ENCODE results near the gene SOS2.
A peak's percentile ranks its signal among the peaks of the same experiment; 100 is the strongest.

- TF ChIP-seq CTCF (IDR thresholded peaks at IDR 0.05) (peak in 2 of 4 experiments; percentile 13 to 33), POLR2AphosphoS5 (IDR thresholded peaks at IDR 0.05) (peak; percentile 98)
Measured at GRCh38 chr14:50116181-50116956, 115.0 kb downstream of the SOS2 start, which contains the start of gene VCPKMT.

All from prostate gland (tissue), 2 donors.